SK-N-SH (cell line): ENCODE measurements around the gene TRAM2.

ENCODE experiments used
- CHD2 ChIP-seq: fragments of 150-350 bp; IDR thresholded peaks from 2 replicates; pipeline ENCODE4 v1.6.1; 2018; ENCODE audit warnings: low read length; ENCODE audit not compliant: partially characterized antibody
- EP300 ChIP-seq, 2 experiments: IDR thresholded peaks; 2 replicates each; pipeline versions ENCODE4 v1.4.0 to v1.6.1; 2012; ENCODE audit warnings: borderline replicate concordance in 1 of 2, low read depth in 1 of 2, low read length in 1 of 2
- JUND ChIP-seq: IDR thresholded peaks from 2 replicates; pipeline ENCODE4 v1.4.0; 2012
- MAX ChIP-seq: IDR thresholded peaks from 2 replicates; pipeline ENCODE4 v1.4.0; 2012; ENCODE audit warnings: low read depth
- MEF2A ChIP-seq: IDR thresholded peaks from 2 replicates; pipeline ENCODE4 v1.4.0; 2012; ENCODE audit warnings: low read depth, borderline replicate concordance
- MXI1 ChIP-seq: IDR thresholded peaks from 2 replicates; pipeline ENCODE4 v1.6.1; 2012; ENCODE audit warnings: mild to moderate bottlenecking, low read depth, low read length, improper control_type of control experiment
- POLR2AphosphoS5 ChIP-seq: IDR thresholded peaks from 2 replicates; pipeline ENCODE4 v1.6.1; 2012; ENCODE audit warnings: low read depth, low read length
- RAD21 ChIP-seq: IDR thresholded peaks from 2 replicates; pipeline ENCODE4 v1.6.1; 2012; ENCODE audit warnings: mild to moderate bottlenecking, low read length
- SIN3A ChIP-seq: IDR thresholded peaks from 2 replicates; pipeline ENCODE4 v1.6.1; 2012; ENCODE audit warnings: low read depth, mild to moderate bottlenecking, low read length, moderate library complexity, borderline replicate concordance
- TCF12 ChIP-seq: IDR thresholded peaks from 2 replicates; pipeline ENCODE4 v1.4.0; 2012
- TEAD4 ChIP-seq: IDR thresholded peaks from 2 replicates; pipeline ENCODE4 v1.4.0; 2012; ENCODE audit warnings: mild to moderate bottlenecking, borderline replicate concordance; ENCODE audit not compliant: insufficient read depth
- YY1 ChIP-seq: IDR thresholded peaks from 2 replicates; pipeline ENCODE4 v1.4.0; 2012; ENCODE audit warnings: low read depth, mild to moderate bottlenecking
- TF ChIP-seq, protein P1 (sequence below): fragments of 200-600 bp; sonication (generic); IDR thresholded peaks from 2 replicates; pipeline ENCODE4 v1.6.1; 2017; ENCODE audit warnings: antibody characterized with exemption, mild to moderate bottlenecking, moderate library complexity
- TF ChIP-seq, protein P2 (sequence below): fragments of 150-350 bp; IDR thresholded peaks from 2 replicates; pipeline ENCODE4 v1.6.1; 2017; ENCODE audit warnings: antibody characterized with exemption, low read length, low read depth, borderline replicate concordance

- TF ChIP-seq POLR2AphosphoS5: no peak
- TF ChIP-seq, protein P1, sequence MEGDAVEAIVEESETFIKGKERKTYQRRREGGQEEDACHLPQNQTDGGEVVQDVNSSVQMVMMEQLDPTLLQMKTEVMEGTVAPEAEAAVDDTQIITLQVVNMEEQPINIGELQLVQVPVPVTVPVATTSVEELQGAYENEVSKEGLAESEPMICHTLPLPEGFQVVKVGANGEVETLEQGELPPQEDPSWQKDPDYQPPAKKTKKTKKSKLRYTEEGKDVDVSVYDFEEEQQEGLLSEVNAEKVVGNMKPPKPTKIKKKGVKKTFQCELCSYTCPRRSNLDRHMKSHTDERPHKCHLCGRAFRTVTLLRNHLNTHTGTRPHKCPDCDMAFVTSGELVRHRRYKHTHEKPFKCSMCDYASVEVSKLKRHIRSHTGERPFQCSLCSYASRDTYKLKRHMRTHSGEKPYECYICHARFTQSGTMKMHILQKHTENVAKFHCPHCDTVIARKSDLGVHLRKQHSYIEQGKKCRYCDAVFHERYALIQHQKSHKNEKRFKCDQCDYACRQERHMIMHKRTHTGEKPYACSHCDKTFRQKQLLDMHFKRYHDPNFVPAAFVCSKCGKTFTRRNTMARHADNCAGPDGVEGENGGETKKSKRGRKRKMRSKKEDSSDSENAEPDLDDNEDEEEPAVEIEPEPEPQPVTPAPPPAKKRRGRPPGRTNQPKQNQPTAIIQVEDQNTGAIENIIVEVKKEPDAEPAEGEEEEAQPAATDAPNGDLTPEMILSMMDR: no peak
- TF ChIP-seq YY1: no peak
- no peak for TF ChIP-seq EP300 (IDR thresholded peaks at IDR 0.05; ENCODE audit: borderline replicate concordance in 1 of 2, low read depth in 1 of 2, low read length in 1 of 2)
- TF ChIP-seq, protein P2, sequence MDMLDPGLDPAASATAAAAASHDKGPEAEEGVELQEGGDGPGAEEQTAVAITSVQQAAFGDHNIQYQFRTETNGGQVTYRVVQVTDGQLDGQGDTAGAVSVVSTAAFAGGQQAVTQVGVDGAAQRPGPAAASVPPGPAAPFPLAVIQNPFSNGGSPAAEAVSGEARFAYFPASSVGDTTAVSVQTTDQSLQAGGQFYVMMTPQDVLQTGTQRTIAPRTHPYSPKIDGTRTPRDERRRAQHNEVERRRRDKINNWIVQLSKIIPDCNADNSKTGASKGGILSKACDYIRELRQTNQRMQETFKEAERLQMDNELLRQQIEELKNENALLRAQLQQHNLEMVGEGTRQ: no peak
- no peak for TF ChIP-seq TEAD4
- no peak for TF ChIP-seq MXI1
- no peak for TF ChIP-seq CHD2
- no peak for TF ChIP-seq MAX
- TF ChIP-seq MEF2A: no peak
- no peak for TF ChIP-seq JUND
- no peak for TF ChIP-seq TCF12
- no peak for TF ChIP-seq RAD21
- no peak for TF ChIP-seq SIN3A
Measured at GRCh38 chr6:52577778-52578463, 1.1 kb upstream of the TRAM2 start.
